ENCODE results near the gene CALY.

Gene CALY

DNA sequence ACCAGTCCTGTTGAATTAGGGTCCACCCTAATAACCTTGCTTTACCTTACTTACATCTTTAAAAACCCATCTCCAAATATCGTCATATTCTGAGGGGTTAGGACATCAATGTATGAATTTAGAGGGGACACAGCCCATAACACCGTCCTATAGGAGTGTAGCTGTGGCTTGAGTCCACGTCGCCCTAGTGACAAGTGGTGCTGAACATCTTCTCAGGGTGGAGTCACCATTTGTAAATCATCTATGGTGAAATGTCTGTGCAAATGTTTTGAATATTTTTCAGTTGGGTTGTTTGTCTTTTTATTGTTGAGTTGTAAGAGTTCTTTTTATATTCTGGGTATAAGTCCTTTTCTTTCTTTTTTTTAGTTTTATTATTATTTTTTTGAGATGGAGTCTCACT lies 5.3 kb upstream of the CALY start:
- H3K9me3 ChIP-seq = no peaks in the 10 kb centered on the region
- no peaks in the 10 kb centered on the region for H3K4me1 ChIP-seq (ENCODE audit: control insufficient read depth in 1 of 2, insufficient read depth in 1 of 2, low read depth in 1 of 2, low read length in 1 of 2)
- H3K36me3 ChIP-seq = no peaks in the 10 kb centered on the region
- peaks cover 96% of the 10 kb centered on the region for H3K27me3 ChIP-seq
- no peak overlapping the region for H3K4me3 ChIP-seq (ENCODE audit: low read depth in 1 of 2, low read length in 1 of 2)
- H3K27ac ChIP-seq = no peak overlapping the region
- TF ChIP-seq, protein P1, sequence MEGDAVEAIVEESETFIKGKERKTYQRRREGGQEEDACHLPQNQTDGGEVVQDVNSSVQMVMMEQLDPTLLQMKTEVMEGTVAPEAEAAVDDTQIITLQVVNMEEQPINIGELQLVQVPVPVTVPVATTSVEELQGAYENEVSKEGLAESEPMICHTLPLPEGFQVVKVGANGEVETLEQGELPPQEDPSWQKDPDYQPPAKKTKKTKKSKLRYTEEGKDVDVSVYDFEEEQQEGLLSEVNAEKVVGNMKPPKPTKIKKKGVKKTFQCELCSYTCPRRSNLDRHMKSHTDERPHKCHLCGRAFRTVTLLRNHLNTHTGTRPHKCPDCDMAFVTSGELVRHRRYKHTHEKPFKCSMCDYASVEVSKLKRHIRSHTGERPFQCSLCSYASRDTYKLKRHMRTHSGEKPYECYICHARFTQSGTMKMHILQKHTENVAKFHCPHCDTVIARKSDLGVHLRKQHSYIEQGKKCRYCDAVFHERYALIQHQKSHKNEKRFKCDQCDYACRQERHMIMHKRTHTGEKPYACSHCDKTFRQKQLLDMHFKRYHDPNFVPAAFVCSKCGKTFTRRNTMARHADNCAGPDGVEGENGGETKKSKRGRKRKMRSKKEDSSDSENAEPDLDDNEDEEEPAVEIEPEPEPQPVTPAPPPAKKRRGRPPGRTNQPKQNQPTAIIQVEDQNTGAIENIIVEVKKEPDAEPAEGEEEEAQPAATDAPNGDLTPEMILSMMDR (IDR thresholded peaks at IDR 0.05) = no peak

DNA sequence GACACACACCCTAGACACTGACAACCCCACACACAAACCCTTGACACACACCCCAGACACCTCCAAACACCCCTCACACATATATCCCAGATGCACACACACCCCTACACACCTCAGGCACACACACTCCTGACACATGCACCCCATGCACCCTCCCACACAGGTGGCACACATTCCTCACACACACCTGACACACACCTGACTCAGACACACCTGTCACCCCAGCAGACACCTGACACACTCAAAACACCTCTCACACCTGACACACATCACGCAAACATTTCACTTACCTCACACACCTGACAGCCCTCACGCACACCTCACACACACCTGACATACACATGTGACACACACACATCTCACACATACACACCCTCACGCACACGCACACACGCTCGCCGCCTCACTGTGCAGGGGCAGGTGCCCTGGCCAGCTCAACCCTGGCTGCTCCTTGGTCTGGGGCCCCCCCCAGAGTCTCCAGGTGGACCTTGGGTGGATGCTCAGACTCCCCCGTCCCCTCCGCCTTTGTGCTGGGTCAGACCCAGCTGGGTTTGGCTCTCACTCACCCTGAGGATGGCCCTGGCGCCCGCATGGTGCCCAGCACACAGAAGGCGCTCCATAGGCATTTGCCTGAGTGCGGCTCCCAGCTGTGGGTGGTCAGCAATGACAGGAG lies 3.1 kb upstream of the CALY start:
- H3K4me1 ChIP-seq (ENCODE audit: control insufficient read depth in 1 of 2, insufficient read depth in 1 of 2, low read depth in 1 of 2, low read length in 1 of 2) = peaks cover 0 to 12% of the 10 kb centered on the region in 2 experiments
- no peak overlapping the region for H3K27ac ChIP-seq
- TF ChIP-seq, protein P1 (IDR thresholded peaks at IDR 0.05) = no peak
- H3K36me3 ChIP-seq = no peaks in the 10 kb centered on the region
- no peaks in the 10 kb centered on the region for H3K9me3 ChIP-seq
- H3K27me3 ChIP-seq = peaks cover 96% of the 10 kb centered on the region
- H3K4me3 ChIP-seq (ENCODE audit: low read depth in 1 of 2, low read length in 1 of 2) = no peak overlapping the region

DNA sequence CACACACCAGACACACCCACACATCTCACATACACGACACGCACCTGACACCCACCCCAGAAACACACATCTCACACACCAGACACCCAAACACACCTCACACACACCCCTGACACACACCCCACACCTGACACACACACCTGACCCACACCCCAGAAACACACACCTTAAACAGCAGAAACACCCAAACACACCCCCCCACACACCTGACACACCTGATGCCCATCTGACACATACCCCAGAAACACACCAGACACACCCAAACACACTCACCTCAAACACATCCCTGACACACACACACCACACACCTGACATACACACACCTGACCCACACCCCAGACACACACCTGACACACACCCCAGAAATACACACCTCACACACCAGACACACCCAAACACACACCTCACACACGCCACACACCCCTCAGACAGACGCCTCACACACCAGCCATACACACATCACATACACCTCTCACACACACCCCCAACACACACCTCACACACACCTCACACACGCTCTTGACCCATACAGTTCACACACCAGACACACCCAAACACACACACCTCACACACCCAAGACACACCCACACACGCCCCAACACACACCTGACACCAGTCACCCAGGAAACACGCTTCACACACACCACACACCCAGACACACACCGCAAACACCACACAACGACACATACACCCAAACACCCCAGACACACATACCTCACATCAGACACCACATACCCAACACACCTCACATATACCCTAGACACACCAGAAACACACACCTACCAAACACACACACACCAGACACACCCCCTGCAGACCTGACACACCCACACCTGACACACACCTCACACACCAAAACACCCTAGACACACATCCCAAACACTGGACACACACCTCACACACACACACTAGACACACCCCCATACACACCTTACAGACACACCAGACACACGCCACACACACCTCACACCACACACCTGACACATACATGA lies 1.7 kb upstream of the CALY start:
- Histone ChIP-seq H3K36me3 (no peaks in the 10 kb centered on the region), H3K27me3 (peaks cover 92% of the 10 kb centered on the region), H3K4me1 (ENCODE audit: control insufficient read depth in 1 of 2, insufficient read depth in 1 of 2, low read depth in 1 of 2, low read length in 1 of 2) (peaks cover 0 to 12% of the 10 kb centered on the region in 2 experiments), H3K9me3 (no peaks in the 10 kb centered on the region), H3K4me3 (ENCODE audit: low read depth in 1 of 2, low read length in 1 of 2) (no peak overlapping the region), H3K27ac (no peak overlapping the region)
- TF ChIP-seq, protein P1 (IDR thresholded peaks at IDR 0.05) = no peak

DNA sequence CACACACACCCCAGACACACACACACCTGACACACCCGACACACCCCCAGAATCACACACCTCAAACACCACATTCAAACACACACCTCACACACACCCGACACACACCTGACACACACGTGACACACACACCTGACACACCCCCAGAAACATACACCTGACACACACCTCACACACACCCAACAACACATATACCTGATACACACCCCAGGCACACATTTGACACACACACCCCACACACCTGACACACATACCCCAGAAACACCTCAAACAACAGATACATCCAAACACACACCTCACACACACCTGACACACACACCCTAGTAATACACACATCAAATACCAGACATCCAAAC lies 652 bp upstream of the CALY start:
- Histone ChIP-seq H3K4me3 (ENCODE audit: low read depth in 1 of 2, low read length in 1 of 2) (no peak overlapping the region), H3K36me3 (no peaks in the 10 kb centered on the region), H3K4me1 (ENCODE audit: control insufficient read depth in 1 of 2, insufficient read depth in 1 of 2, low read depth in 1 of 2, low read length in 1 of 2) (peaks cover 0 to 12% of the 10 kb centered on the region in 2 experiments), H3K27ac (no peak overlapping the region), H3K27me3 (peaks cover 92% of the 10 kb centered on the region), H3K9me3 (no peaks in the 10 kb centered on the region)
- TF ChIP-seq, protein P1 (IDR thresholded peaks at IDR 0.05) = no peak

DNA sequence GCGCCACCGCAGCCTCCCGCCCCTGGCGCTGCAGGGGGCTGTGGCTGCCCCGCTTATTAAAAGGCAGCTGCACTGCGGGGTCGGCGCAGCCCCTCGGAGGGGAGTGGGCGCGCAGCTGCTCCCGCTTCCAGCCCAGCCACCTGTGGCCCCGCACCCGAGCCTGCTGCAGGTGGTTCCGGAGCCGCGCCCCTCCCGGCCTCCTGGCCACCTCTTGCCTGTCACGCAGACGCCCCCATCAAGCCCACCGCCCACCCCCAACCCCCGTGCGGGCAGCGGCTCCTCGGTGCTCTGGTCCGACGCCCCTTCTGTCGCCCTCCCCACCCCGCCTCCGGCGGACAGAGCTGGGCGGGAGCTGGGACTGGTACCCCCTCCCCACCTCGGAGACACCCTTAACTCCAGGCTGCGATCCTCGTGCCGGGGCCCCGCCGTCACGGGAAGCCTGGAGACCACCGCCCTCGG lies 549 bp downstream of the CALY start:
- H3K36me3 ChIP-seq = no peaks in the 10 kb centered on the region
- no peak overlapping the region for H3K4me3 ChIP-seq (ENCODE audit: low read depth in 1 of 2, low read length in 1 of 2)
- peaks cover 0 to 12% of the 10 kb centered on the region in 2 experiments for H3K4me1 ChIP-seq (ENCODE audit: control insufficient read depth in 1 of 2, insufficient read depth in 1 of 2, low read depth in 1 of 2, low read length in 1 of 2)
- peaks cover 92% of the 10 kb centered on the region for H3K27me3 ChIP-seq
- H3K27ac ChIP-seq = no peak overlapping the region
- TF ChIP-seq, protein P1 (IDR thresholded peaks at IDR 0.05) = no peak
- H3K9me3 ChIP-seq = no peaks in the 10 kb centered on the region
